ES-I3 (cell line): ENCODE results near the gene TMPRSS4.
"Not testable (repeated sequence)": the region's sequence is repeated elsewhere in the genome, so short reads cannot be mapped to it uniquely, and the experiment has no call there.

Source experiments
- H3K36me3 ChIP-seq: 2 replicates; pipeline ENCODE4 v1.6.1; 2013; ENCODE audit warnings: mild to moderate bottlenecking, low read length, control low read depth, moderate library complexity; ENCODE audit not compliant: insufficient read depth
- H3K4me1 ChIP-seq: 2 replicates; pipeline ENCODE4 v1.6.1; 2013; ENCODE audit warnings: mild to moderate bottlenecking, control low read depth, low read length; ENCODE audit not compliant: insufficient read depth
- H3K9ac ChIP-seq: 2 replicates; pipeline ENCODE4 v1.6.1; 2013; ENCODE audit warnings: low read depth, mild to moderate bottlenecking, low read length, moderate library complexity
- H3K9me3 ChIP-seq: 2 replicates; pipeline ENCODE4 v1.6.1; 2013; ENCODE audit warnings: mild to moderate bottlenecking, low read length, moderate library complexity; ENCODE audit not compliant: control insufficient read depth, insufficient read depth

The TMPRSS4 gene

DNA sequence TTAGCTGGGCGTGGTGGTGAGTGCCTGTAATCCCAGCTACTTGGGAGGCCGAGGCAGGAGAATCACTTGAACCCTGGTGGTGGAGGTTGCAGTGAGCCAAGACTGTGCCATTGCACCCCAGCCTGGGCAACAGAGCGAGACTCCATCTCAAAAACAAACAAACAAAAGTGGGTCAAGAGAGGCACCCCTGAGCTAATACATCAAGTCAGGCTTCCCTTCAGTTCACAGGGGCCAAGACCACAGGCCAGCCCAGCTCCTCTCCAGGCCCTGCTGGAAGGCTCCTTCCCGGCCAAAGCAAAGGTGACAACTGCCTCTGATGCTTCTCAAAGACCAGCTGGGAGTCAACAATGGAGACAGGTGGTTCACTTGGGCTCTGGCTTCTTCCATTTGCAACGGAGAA is 14.7 kb upstream of the TMPRSS4 start:
- not testable (repeated sequence) for H3K36me3 ChIP-seq, H3K9me3 ChIP-seq, H3K9ac ChIP-seq, H3K4me1 ChIP-seq

DNA sequence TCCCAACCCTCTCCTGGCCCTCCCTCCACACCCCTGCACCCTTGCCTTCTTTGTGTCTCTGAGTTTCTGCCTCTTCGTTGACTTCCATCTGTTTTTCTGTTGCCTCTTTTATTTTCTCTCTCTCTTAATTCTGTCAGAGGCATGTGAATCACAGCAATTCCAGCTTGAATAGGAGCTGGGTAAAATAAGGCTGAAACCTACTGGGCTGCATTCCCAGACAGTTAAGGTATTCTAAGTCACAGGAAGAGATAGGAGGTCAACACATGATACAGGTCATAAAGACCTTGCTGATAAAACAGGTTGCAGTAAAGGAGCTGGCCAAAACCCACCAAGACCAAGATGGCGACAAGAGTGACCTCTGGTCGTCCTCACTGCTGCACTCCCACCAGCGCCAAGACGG is 14.2 kb upstream of the TMPRSS4 start:
- H3K4me1 ChIP-seq, H3K9ac ChIP-seq, H3K36me3 ChIP-seq, H3K9me3 ChIP-seq: not testable (repeated sequence)

DNA sequence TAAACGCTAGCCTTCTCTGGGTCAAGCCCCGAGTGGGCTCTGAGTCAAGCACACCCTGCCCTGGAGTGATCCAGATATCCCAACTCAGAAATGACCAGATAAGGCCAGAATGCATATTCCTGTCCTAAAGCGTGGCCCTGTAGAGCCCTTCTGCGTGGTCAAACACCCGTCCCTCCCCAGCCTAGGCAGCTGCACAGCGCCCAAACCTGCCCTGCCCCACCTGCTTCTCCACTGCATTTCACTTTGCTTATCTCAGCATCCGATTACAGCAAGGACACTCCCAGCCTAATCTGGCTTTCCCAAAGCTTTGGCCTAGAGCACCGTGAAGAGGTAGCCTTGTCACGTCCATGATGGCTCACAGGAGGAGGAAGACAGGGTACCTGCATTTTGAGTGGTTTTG is 11.9 kb upstream of the TMPRSS4 start:
- Histone ChIP-seq H3K9ac (no peak overlapping the region), H3K36me3 (no peaks in the 10 kb centered on the region), H3K9me3 (no peaks in the 10 kb centered on the region), H3K4me1 (no peaks in the 10 kb centered on the region)

DNA sequence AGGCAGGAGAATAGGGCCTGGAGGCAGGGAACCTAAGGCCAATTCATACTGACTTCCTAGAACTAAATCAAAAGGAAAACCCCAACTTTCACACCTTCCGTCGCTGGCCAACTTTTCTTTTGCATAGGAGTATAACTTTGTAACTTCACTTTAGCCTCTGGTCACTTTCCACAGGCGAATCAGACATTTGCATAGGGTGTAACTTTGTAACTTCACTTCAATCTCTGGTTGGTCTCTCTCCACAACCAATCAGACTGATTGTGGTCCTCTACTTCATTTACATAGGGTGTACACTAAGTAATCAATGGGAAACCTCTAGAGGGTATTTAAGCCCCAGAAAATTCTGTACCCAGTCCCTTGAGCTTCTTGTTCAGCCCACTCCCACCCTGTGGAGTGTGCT is 11.5 kb upstream of the TMPRSS4 start:
- H3K4me1 ChIP-seq = no peaks in the 10 kb centered on the region

DNA sequence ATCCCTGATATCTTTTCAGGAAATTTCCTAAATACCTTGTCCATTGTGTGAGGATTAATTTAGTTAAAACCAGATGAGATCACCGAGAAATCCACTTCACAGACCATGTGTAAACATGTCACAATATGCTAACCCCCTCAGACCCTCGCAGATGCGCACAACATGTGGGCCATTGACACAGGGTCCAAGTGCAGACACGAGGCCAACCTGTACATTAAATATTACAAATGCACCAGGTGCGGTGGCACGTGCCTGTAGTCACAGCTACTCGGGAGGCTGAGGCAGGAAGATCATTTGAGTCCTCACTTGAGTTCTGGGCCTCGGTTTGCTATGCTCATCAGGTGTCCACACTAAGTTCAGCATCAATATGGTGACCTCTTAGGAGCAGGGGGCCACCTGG is 9.9 kb upstream of the TMPRSS4 start:
- H3K36me3 ChIP-seq = no peaks in the 10 kb centered on the region
- H3K9ac ChIP-seq = no peak overlapping the region
- no peaks in the 10 kb centered on the region for H3K4me1 ChIP-seq
- H3K9me3 ChIP-seq = no peaks in the 10 kb centered on the region

More for the DNA sequence above, 11.5 kb upstream of the TMPRSS4 start:
- Histone ChIP-seq H3K9me3 (no peaks in the 10 kb centered on the region), H3K9ac (no peak overlapping the region), H3K36me3 (no peaks in the 10 kb centered on the region)

DNA sequence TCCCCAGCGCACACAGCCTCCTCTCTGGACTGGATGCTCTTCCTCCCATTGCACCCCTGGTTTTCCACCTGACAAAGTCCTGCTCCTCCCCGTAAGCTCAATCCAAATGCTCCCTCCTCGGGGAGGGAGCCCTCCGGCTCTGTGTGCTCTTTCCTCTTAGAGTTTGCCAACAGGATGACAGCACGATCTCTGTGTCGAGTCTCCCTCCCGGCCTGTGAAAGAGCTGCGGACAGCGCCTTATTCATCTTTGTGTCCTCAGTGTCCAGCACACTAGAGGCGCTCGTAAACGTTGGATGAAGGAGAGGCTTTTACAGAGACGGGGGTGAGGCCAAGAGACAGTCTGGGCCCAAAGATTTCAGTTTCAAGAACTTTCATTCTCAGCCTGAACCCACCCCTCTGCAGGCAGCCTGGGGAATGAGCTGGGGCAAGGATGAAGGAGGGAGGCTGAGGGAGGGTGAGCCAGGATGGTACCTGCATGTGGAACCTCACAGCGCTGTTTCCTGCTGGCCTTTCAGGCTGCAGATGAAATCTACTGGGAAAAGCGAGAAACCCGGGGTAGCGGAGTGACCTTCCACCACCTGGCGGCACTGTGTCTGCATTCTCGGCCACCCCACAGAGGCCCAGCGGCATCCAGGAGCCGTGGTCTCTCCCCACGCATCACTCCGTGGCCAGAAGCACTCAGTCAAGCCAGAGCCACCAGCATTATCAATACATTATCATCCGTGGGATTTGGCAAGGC is 8.5 kb upstream of the TMPRSS4 start:
- Histone ChIP-seq H3K4me1 (no peaks in the 10 kb centered on the region), H3K36me3 (no peaks in the 10 kb centered on the region), H3K9ac (no peak overlapping the region), H3K9me3 (no peaks in the 10 kb centered on the region)

DNA sequence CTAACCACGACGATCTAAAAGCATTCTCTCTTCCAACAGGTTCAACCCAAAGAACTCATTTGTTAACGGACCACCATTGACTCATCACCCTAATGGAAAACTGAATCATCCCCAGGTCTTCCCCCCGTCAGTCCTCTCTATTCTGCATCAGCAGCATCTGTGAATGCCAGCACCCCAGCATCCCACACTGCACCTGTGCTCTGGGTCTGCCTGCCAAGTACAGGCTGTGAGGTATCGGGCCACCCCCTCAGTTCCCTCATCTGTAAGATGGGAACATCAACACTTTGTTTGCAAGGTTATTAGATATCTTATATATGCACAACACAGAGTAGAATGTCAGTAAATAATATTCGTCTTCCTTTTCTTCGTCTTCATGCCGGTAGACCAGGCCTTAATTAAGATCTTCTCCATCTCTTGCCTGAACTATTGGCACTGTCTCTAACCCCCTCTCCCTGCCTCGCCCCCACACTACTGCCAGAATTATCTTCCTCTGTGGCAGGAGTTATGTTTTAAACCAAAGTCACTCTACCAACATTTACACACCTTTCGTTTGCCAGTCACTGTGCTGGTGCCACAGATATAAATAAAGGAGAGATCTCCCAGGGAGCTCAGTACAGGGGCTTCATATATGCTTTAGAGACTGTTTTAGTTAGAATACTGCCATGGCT is 7.8 kb upstream of the TMPRSS4 start:
- H3K9me3 ChIP-seq = no peaks in the 10 kb centered on the region
- H3K36me3 ChIP-seq = no peaks in the 10 kb centered on the region
- H3K4me1 ChIP-seq = no peaks in the 10 kb centered on the region
- H3K9ac ChIP-seq = no peak overlapping the region

DNA sequence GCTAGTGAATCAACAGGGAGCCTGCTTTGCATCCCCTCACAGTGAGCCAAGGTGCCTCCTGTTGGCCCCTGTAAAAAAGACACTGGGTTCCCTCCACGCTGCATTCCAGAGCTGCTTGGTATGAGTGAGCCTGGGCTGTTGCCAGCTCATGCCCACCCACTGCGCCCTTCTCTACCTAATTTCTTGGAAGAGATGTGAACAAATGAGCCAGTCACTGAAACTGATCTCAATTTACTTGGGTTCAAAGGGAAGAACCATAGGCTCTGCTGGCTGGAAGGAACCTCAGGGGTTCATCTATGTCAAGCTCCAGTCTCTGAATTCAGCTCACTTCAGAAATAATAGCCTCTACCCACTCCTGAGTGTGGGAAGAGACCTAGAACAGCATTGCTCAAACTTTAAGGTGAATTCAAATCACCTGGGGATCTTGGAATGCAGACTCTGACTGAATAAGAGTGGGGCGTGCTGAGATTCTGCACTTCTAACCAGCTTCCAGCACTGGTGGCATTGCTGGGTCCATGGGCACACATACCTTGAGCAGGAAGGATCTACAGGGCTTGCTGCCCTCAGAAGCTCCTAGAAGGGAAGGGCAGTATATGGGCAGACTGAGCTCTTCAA is 5.4 kb upstream of the TMPRSS4 start:
- no peak overlapping the region for H3K9ac ChIP-seq
- H3K4me1 ChIP-seq = no peaks in the 10 kb centered on the region
- no peaks in the 10 kb centered on the region for H3K36me3 ChIP-seq
- H3K9me3 ChIP-seq = no peaks in the 10 kb centered on the region

DNA sequence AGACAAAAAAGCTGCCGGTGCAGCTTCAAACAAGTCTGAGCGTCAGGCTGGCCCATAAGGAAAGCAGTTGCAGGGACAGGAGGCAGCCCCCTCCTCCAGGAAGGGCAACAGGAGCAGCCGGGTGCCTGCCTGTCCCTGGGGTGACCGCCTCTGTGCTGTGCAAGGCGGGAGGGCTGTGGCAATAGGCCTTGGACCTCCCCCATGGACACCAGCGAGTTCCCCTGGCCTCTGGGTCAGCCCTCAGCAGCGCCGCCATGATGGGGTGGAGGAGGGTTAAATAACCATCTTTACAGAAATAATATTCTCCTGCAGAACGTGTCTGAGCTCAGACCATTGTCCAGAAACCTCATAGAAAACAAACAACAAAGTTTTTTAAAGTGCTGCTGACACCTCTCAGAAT is 3.3 kb upstream of the TMPRSS4 start:
- H3K9me3 ChIP-seq = no peaks in the 10 kb centered on the region
- no peak overlapping the region for H3K9ac ChIP-seq
- no peaks in the 10 kb centered on the region for H3K36me3 ChIP-seq
- no peaks in the 10 kb centered on the region for H3K4me1 ChIP-seq

DNA sequence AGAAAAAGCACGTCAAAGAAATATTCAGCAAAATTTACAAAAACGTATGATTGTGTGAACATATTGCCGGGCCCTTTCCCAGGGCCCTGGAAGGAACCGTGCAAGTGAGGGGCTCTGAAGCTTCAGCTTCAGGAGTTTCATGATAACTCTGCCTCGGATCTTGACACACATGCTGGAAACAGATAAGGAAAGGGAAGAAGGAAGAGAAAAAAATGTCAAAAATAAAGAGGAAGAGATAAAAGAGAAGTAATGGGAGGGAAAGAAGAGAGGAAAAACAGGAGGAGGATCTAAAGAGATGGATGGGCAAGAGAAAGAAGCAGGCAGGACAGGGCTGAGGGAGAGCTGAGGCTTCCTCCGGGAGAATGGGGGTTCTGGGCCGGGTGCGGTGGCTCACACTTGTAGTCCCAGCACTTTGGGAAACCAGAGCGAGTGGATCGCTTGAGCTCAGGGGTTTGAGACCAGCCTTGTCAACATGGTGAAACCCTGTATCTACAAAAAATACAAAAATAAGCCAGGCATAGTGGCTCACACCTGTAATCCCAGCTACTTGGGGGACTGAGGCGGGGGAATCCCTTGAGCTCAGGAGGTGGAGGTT is 2.7 kb upstream of the TMPRSS4 start:
- Histone ChIP-seq H3K9ac (no peak overlapping the region), H3K4me1 (no peaks in the 10 kb centered on the region), H3K9me3 (no peaks in the 10 kb centered on the region), H3K36me3 (no peaks in the 10 kb centered on the region)

DNA sequence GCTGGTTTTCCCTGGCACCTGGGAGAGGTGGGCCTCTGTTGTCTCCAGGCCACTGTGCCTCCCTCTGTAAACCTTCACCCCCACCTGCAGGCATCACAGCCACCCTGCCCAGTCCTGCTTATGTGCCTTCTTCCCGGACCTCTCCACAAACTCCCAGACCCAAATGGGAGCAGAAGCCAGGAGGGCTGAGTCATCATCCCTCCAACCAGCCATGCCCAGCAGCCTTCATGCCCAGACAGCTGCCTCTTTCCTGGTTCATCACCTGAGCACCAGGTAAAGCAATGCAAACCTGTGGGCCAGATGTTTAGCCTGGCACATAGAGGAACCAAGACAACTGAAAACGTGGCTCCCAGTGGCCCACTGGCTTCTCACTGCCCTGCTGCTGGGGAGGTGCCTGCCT is 2.1 kb upstream of the TMPRSS4 start:
- Histone ChIP-seq H3K36me3 (no peaks in the 10 kb centered on the region), H3K9me3 (no peaks in the 10 kb centered on the region), H3K4me1 (no peaks in the 10 kb centered on the region), H3K9ac (no peak overlapping the region)

DNA sequence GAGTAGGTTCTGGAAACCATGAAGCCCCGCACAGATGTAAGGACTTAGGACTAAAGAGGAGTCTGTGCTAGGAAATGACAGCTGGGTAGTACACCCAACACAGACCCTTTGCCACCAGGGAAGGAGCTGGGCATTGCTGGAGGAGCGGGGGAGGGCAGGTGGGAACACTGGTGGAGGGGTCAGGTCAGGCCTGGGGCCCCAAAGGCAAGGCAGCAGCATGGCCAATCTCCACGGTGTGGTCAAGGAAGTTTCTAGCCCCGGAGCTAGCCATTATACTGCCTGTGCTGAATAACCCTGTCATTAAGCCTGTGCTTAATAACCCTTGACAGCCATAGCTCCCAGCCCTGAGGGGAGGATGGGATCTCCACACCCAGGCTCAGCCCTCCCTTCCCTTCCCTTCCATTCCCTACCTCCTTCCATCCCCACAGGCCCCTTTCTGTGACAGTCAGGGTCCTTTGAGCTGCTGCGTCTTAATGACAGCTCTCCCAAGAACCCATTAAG is 2.1 kb downstream of the TMPRSS4 start:
- H3K36me3 ChIP-seq = no peaks in the 10 kb centered on the region
- H3K9ac ChIP-seq = no peak overlapping the region
- peaks cover 6% of the 10 kb centered on the region for H3K4me1 ChIP-seq
- no peaks in the 10 kb centered on the region for H3K9me3 ChIP-seq

DNA sequence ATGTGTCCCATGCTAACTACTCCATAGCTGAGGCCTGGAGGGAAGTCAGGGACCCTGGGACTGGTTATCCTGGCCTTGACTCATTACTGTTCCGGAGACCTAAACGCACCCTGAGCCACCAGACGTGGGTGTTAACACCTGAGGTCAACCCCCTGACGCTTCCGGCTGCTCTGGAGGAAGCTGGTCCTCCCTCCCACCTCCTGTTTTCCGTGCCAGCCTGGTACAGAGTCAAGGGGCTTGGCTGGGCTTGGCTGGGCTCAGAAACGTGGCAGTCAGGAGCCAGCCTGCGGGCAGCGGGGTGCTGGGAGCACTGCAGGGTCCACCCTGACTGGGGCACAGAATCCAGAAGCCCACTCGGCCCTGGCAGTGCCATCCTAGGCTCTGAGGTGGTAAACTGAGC is 2.6 kb downstream of the TMPRSS4 start:
- Histone ChIP-seq H3K4me1 (peaks cover 6% of the 10 kb centered on the region), H3K36me3 (no peaks in the 10 kb centered on the region), H3K9me3 (no peaks in the 10 kb centered on the region), H3K9ac (no peak overlapping the region)

DNA sequence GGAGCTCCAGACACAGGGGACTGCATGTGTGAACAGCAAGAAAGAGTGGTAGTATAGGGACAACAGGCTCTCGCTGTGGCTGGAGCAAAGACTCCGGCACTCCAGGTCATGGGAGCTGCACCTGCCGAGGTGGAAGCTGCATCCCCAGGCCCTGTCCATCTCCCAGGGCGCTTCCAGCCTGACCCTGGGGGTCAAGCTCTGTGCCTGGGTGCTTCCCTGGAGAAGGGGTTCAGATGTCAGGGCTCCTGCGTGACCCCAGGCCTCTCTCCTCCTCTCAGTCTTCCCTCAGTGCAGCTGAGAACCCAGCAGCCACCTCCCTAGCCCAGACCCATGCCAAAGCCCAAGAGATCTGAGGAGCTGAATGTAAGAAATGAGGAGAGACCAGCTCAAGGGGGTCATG is 3.4 kb downstream of the TMPRSS4 start:
- Histone ChIP-seq H3K4me1 (peaks cover 6% of the 10 kb centered on the region), H3K9me3 (no peaks in the 10 kb centered on the region), H3K9ac (no peak overlapping the region), H3K36me3 (no peaks in the 10 kb centered on the region)
